ENCODE results near the gene BICRA.
"Not testable (repeated sequence)": the region's sequence is repeated elsewhere in the genome, so short reads cannot be mapped to it uniquely, and the experiment has no call there.

BICRA gene

DNA sequence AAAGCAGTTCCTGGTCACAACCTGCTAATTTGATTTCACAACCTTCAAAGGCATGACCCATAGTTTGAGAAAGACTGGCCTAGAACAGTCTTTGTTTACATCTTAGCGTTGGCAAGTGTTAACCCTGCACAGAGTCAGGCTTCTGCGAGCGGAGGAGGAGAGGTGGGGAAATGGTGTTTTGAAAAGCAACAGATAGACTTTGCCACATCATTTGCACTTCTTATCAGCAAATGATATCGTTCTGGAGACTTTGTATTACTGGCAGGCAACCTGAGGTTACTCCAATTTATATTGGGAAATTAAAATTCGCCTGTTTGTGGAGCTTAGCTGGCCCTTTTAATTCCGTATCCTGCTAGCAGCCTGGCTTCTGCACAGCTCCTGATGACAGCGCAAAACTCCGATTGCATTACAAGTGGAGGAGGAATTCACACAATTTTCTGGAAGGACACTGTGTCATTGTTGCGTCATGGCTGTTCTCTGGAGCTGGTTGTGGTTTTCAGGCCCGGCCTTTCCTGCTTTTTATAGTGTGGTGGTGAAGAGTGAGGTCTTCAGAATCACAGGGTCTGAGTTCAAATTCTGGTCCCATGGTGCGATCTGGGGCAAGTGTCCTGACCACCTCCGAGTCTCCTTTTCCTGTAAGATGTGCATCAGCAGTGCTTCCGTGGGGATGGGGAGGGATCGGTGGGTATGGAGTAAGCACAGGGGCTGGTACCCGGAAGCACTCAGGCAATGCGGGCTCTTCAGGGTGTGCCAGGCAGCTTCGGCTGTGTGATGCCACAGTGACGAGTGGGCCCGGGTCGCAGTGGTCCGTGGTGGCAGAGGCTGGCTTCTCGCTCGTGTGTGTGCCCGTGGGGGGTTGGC is 55.2 kb downstream of the BICRA start:
- DNase-seq: no peak

DNA sequence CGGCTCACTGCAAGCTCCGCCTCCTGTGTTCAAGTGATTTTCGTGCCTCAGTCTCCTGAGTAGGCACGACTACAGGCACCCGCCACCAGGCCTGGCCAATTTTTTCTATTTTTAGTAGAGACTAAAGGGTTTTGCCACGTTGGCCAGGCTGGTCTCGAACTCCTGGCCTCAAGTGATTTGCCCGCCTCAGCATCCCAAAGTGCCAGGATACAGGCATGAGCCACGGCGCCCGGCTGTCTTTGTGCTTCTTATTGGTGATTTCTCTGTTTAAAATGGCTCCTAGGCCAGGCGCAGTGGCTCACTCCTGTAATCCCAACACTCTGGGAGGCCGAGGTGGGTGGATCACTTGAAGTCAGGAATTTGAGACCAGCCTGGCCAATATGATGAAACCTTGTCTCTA is 59.6 kb downstream of the BICRA start:
- not testable (repeated sequence) for DNase-seq

DNA sequence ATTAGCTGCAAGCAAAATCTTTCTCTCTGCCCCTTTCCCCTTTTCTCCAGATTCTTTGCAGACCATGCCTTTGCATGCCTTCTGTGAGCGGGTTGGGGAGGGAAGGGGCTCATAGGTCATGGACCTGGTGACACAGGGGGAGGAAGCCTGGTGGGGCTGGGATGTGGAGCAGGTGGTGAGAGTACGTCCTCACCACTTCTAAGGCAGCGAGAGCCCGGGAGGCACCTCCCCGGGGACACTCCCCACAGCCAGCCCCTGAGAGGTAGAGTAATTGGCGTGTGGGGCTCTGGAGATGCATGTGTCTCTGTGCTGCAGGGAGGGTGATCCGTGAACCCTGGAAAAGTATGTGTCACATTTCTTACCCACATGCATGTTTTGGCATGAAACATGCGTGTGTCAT is 61.8 kb downstream of the BICRA start:
- no peak for DNase-seq

DNA sequence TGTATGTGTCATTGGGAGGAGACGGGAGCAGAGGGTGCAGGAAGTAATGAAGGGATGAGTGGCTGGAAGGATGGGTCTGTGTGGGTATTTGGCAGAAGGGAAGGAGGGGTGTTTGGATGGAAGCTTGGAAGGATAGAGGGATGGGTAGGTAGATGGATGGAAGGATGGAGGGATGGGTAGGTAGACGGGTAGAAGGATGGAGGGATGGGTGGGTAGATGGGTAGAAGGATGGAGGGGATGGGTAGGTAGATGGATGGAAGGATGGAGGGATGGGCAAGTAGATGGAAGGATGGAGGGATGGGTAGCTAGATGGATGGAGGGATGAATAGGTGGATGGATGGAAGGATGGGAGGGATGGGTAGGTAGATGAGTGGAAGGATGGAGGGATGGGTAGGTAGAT is 62.6 kb downstream of the BICRA start:
- no peak for DNase-seq

DNA sequence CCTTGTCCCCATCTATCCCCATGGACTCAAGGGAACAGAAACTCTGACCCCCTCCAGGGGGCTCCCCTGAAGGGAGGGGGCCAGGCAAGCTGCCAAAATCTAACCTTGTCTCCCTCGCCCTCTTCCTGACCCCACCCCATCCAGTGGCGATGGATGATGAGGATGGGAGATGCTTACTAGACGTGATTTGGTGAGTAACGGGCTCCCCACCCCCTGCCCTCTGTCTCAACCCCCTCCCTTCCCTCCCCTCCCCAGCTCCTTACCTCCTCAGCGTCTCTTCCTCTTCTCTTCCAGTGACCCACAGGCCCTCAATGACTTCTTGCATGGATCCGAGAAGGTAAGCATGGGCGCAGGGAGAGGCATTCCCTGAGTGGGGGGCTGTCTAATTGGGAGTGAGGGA is 64.5 kb downstream of the BICRA start:
- no peak for DNase-seq

DNA sequence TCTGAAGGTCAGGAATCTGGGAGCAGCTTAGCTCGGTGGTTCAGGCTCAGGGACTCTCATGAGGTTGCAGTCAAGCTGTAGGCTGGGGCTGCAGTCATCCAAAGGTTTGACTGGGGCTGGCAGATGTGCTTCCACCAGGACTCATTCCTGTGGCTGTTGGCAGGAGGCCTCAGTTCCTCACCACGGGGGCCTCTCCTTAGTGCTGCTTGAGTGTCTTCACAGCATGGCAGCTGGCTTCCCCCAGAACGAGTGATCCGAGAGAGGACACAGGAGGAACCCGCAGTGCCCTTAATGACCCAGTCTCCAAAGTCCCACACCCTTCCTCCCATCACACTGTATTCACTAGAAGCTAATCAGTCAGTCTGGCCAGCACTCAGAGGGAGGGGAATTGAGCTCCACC is 65.6 kb downstream of the BICRA start:
- no peak for DNase-seq

DNA sequence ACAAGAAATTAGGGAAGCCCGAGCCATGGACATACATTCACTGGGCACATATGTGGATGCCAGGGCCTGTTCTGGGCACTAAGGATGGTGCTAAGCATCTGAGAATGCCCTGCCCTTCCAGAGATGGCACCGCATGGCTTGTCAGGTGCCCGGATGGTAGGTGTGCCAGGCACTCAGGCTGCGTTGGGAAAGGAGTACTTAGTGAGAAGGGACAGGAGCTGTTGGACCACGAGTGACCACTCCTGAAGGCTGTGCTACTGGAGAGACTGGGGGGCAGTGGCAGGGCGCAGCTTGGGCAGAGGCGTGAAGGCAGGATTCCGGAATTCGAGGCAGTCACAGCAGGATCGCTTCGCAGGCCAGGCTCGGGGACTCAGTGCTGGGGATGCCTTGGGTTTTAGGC is 66.3 kb downstream of the BICRA start:
- DNase-seq: no peak

DNA sequence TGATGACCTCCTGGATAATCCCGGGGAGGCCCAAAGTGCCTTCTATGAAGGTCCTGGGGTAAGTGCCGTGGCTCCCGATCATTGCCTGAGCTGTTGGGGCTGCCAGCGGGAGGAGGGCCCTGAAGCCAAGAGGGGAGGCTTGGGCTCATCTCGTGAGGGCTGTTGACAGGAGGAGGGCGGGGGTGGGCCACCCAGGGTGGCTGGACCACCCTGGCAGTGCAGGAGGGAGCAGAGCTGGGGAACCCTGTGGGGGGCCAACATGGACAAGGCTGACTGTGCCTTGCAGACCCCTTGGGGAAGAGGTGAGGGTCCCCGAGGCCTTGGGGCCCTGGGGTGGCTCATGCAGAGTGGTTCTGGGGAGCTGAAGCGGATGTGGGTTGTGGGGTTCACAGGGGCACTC is 66.9 kb downstream of the BICRA start:
- no peak for DNase-seq

DNA sequence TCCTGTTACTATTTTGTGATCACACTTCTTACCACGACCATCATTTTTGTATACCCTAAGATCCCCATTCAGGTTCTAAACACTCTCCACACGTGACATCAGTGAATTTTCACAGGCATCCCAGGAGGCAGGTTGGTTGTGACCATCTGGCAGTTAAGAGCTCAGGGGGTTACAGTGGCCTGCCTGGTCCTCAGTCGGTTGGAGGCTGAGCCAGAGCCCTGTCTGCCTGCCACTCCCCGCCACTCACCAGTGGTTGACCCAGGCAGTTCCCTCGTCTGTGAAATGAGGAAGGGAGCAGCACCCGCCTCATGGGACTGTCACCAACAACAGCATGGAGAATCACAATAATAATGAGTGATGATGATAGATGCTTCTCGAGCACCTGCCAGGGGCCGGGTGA is 67.9 kb downstream of the BICRA start:
- DNase-seq: peak; percentile 31

DNA sequence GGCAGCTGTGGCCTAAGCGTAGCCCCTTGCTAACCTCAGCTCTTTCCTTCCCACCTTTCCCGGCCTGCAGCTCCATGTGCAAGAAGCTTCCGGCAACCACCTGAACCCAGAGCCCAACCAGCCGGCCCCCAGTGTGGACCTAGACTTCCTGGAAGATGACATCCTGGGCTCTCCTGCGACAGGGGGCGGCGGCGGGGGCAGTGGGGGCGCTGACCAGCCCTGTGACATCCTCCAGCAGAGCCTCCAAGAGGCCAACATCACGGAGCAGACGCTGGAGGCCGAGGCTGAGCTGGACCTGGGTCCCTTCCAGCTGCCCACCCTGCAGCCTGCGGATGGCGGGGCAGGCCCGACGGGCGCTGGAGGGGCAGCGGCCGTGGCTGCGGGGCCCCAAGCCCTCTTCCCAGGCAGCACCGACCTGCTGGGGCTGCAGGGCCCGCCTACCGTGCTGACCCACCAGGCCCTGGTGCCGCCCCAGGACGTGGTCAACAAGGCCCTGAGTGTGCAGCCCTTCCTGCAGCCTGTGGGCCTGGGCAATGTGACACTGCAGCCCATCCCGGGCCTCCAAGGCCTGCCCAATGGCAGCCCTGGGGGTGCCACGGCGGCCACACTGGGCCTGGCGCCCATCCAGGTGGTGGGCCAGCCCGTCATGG is 70.4 kb downstream of the BICRA start:
- DNase-seq: no peak

DNA sequence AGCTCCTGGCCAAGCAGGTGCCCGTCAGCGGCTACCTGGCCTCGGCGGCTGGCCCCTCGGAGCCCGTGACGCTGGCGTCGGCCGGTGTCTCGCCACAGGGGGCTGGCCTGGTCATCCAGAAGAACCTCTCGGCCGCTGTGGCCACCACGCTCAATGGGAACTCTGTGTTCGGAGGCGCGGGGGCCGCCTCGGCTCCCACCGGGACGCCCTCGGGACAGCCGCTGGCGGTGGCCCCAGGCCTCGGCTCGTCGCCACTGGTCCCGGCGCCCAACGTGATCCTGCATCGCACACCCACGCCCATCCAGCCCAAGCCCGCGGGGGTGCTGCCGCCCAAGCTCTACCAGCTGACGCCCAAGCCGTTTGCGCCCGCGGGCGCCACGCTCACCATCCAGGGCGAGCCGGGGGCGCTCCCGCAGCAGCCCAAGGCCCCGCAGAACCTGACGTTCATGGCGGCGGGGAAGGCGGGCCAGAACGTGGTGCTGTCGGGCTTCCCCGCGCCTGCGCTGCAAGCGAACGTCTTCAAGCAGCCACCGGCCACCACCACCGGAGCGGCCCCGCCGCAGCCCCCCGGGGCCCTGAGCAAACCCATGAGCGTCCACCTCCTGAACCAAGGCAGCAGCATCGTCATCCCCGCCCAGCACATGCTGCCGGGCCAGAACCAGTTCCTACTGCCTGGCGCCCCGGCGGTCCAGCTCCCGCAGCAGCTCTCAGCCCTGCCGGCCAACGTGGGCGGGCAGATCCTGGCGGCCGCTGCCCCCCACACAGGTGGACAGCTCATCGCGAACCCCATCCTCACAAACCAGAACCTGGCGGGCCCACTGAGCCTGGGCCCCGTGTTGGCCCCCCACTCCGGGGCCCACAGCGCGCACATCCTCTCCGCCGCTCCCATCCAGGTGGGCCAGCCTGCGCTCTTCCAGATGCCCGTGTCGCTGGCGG is 71.3 kb downstream of the BICRA start:
- no peak for DNase-seq

DNA sequence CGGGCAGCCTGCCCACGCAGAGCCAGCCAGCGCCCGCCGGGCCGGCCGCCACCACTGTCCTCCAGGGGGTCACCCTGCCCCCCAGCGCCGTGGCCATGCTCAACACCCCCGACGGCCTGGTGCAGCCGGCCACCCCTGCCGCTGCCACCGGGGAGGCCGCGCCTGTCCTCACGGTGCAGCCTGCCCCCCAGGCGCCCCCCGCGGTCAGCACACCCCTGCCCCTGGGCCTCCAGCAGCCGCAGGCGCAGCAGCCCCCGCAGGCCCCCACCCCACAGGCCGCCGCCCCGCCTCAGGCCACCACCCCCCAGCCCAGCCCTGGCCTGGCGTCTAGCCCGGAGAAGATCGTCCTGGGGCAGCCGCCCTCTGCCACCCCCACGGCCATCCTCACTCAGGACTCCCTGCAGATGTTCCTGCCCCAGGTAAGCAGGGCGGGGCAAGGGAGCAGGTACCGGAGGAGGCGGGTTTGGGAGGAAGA is 72.0 kb downstream of the BICRA start:
- DNase-seq: no peak

DNA sequence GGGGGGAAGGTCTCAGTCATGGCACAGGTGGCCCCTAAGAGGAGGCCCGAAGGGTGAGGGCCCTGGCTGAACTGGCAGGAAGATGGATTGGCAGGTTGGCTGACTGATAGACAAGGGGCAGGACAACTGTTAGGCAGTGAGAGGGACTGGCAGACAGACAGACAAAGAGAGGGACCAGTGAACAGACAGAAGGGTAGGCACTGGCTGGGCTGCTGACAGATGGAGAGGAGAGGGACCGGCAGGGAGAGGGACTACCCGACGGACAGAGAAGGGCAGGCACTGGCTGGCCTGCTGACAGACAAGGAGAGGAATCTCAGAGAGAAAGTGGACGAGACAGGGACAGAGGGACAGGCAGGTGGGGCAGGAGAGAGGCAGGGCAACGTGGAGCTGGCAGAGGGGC is 72.5 kb downstream of the BICRA start:
- no peak for DNase-seq

DNA sequence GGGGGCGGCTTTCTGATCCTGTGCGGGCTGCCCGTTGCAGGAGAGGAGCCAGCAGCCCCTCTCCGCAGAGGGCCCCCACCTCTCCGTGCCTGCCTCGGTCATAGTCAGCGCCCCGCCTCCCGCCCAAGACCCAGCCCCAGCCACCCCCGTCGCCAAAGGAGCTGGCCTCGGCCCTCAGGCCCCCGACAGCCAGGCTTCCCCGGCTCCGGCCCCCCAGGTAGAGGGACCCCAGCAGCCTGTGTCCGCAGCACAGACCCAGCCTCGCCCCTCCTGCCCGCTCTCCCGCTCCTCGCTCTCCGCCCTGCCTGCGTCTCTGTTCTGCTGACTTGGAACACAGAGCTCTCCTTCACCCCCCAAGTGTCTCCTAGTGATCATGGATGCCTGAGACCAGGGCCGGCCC is 73.0 kb downstream of the BICRA start:
- no peak for DNase-seq

DNA sequence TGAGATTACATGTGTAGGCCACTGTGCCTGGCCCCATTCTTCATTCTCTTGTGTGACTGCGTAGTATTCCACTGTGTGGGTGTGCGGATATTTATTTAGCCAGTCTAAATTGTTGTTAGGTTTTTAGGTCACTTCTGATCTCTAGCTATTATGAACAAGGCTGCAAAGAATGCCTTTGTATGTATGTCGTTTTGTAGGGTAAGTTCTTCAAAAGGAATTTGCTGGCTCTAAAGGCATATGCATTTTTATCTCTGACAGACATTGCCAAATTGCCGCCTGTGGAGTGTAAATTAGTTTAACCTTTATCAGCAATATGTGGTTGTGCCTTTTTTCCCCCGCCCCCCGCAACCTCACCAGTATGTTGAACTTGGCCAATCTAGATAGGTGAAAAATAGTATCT is 74.0 kb downstream of the BICRA start:
- no peak for DNase-seq

DNA sequence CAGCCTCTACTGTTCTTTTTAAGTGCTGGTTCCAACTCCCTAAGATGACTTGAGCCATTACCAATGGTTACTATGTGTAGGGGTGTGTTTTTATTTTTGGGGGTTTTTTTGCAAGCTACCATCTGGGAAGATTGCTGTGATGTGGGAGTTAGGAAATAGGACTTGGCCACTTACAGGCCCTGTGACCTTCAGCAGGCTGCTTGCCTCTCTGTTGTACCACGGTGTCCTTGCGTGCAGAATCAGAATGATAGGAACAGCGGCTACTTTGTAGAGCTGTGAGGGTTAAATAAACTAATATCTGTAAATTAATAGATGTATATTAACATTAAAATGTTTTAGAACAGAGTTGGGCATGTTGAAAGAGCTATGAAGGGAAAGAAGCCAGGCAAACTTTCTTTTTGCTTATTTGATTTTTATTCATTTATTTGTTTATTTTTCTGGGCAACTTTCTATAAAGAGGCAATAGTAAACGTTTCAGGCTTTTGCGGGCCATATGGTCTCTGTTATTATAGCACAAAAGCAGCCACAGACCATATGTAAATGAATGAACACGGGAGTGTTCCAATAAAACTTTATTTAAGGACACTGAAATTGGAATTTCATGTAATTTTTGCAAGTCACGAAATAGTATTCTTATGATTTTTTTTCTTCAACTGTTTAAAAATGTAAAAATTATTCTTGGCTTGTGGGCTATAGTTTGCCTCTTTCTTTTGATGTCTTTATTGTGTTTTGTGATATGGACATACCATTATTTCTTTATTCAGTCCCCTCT is 77.9 kb downstream of the BICRA start:
- no peak for DNase-seq

DNA sequence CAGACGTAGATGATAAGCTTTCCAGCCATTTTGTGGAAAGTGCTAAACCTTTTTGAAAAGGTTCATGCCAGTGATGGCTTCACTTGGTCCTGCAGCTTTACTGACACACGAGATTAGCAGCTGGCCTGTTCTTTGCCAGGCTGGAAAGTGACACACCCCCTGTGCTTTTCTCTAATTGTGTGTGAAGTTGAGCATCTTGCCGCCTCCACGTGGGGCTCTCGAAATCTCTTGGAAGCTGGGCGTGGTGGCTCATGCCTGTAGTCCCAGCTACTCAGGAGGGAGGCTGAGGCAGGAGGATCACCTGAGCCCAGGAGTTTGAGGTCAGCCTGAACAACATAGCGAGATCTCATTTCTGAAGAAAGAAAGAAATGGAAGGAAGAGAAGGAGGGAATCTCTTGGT is 79.0 kb downstream of the BICRA start:
- no peak for DNase-seq

DNA sequence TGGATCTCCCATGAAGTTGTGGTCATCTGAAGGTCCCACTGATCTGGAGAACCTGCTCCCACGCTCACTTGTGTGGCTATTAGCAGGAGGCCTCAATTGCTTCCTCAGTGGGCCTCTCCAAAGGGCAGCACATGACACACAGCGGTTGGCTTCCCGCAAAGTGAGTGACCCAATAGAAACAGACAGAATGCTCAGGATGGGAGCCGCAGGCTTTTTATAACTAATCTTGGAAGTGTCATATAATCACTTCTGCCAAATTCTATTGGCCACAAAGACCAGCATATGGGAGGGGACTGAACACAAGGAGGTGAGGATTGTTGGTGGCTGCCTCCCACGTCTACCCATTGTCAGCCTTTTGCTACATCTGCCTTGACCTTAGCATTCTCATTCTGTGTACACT is 82.2 kb downstream of the BICRA start:
- no peak for DNase-seq

DNA sequence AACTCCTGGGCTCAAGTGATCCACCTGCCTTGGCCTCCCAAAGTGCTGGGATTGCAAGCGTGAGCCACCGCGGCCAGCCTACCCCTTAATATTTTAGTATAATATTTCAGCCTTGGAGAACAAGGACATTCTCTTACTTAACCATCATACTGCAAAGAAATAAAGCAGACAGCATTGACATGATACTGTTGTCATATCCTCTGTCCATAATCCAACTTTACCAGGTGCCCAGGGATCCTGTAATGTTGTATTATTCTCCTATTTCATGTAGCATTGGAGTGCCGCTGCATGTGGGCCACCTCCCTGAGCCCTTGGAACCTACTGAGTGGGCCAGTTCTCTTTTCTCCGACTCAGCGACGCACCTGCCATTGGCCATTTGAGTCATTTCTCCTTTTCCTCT is 82.8 kb downstream of the BICRA start:
- no peak for DNase-seq

DNA sequence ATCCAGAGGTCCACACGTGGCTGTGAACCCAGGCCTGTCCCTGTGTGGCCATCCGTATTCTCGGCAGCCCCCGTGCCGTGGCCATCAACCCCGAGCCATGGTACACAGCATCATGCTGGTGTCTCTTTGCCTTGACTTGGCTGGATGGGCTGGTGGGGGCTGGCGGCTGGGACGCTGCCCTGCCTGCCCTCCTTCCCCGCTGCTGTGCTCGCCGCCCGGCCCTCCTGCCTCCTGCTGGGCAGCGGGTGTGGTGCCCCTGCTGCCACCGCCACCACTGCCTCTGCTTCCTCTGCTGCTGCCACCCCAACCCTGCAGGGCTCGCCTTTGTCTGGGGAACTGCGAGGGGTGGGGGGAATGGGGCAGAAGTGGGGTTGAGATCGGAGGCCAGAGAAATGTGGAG is 84.6 kb downstream of the BICRA start:
- no peak for DNase-seq

DNA sequence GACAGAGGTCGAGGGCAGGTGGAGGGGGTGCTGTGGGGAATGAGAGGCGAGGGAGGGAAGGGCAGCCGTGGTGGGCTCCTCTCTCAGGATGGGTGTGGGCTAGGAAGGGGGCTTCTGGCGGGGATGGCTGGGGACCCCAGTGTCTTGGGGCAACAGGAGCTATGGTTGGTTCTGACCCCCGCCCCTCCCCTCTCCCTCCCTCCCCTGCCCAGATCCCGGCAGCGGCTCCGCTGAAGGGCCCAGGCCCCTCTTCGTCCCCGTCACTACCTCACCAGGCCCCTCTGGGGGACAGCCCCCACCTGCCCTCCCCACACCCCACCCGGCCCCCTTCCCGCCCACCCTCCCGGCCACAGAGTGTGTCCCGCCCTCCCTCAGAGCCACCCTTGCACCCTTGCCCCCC is 85.0 kb downstream of the BICRA start:
- DNase-seq: no peak

DNA sequence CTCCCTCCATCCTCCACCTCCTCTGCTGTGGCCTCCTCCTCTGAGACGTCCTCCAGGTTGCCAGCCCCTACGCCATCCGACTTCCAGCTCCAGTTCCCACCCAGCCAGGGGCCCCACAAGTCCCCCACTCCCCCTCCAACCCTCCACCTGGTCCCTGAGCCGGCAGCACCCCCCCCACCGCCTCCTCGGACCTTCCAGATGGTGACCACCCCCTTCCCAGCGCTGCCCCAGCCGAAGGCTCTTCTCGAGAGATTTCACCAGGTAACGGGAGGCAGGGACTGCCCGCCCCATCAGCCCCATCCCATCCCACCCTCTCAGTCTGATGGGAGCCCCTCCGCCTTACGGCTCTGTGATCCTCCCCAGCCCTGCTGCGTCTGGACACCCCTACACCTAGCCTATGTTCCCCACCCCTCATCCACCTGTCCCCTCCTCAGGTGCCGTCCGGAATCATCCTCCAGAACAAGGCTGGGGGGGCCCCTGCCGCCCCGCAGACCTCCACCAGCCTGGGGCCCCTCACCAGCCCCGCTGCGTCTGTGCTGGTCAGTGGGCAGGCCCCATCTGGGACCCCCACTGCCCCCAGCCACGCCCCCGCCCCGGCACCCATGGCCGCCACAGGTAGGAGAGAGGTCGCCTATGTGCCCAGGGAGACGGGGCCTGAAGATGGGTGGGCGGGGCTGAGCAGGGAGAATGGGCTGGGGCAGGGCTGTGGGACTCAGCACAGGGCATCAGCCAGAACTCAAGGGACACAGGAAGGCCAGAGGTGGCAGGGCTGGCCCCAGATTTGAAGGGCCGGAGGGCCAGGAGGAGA is 85.7 kb downstream of the BICRA start:
- no peak for DNase-seq

Measured in NCI-H82 (cell line).